Midbrain (tissue), 1 donor: Measurements from ENCODE around the gene DBI.
"Not testable (repeated sequence)": the region's sequence is repeated elsewhere in the genome, so short reads cannot be mapped to it uniquely, and the experiment has no call there.

Experiments used
- DNase-seq: peaks from one replicate; lab custom pipeline; 2025; lab: John Stamatoyannopoulos, UW

Gene DBI

GRCh38 chr2:119365436-119365835 is 1.3 kb upstream of the DBI start:
- no peak for DNase-seq

DNA sequence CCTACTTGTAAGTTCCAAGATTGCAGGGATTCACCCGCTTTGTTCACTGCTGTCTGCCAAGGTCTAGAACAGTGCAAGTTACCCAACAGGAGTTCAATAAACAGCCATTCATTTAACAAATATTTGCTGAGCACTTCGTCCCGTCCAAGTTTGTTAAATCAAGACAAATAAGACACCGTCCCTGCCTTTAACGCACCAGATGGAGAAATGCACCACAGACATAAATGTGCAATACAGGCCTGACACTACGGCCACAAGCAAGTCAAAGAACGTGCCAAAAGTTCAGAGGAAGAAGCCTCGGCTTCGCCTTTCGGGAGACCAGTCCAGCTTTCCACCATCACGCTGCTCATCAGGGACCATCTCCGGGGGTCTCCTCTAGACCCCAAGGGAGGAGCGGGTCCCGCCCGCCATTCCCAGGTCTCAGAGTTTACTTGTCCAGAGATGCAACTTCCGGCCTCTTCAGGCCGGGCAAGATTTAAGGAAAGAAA is 572 bp upstream of the DBI start:
- DNase-seq: no peak

DNA sequence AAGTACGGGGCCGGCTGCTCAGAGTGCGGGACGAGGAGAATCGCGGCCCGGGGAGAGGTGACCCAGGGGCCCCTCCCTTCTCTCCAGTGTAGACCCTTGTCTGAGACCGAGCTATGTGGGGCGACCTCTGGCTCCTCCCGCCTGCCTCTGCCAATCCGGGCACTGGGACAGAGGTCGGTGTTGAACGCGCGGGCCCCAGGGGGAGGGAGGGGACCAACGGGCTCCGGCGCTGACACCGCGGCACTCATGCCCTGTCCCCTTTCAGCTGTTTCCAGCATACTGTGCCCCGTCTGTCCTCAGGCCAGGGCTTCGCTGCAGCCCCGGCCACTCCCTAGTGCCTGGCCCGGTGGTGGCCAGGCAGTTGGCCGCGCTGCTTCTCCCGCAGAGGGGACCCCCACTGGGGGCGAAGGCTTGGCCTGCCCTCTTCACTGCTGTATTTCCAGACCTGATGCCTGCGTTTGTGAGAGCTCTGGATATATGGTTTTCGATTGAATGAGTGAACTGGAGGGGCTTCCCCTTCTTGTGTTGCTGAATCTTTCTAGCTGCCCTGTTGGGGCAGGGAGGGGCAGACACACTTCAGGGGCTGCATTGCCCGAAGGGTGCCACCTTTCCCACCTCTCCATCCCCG is 809 bp downstream of the DBI start:
- peak; percentile 61 for DNase-seq

DNA sequence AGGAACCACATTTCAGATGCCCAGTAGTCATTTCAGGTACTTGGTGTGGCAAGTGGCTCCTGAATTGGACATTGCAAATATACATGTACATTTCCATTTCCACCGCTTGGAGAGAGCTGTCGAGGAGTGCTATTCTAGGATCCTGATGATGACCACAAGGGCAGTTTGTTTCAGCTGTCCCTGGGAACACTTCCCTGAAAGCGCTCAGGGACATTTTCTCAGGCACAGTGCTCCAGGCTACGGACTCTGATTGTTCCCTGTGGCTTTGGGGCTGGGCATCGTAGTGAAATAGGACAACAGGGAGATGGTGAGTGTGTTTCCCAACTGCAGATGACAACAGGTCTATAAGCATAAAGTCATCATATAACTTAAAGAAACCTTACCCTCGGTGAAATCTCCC is 3.1 kb downstream of the DBI start:
- peak; percentile 19 for DNase-seq

GRCh38 chr2:119371111-119371510 is 4.3 kb downstream of the DBI start:
- peak; percentile 88 for DNase-seq

DNA sequence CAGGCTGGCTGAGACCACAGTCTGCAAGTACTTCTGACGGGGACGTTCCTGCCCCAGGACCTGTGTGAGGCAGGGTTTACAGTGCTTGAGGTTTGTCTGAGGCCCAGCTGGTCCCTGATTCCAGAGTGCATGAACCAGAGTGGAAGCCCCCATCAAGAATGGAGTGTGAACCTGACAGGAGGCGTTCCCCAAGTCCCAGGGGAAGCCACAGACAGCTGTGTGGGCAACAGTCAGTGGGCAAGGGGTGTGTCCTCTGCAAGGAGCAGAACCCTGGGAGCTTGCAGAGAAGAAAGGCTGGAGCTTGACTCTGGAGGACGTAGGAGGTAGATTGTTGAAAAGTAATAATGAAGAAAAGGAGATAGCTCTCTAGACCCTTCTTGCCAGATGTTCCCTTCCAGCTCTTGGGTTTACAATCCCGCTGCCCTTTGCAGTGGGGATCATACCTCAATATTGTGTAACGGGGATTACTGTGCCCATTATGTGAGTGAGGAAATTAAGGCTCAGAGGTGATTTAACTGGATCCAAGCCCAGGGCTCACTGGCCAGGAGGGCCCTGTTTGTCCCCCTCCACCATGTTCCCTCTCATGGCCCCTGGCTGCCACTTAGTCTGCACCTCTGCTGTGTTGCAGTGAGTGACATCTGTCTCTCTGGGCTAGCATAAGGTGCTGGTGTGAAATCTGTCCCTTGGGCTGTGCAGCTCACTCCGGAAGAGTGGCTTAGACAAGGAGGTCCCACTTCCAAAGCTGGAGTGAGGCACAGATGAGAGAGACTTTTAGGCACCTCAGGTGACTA is 6.2 kb downstream of the DBI start:
- DNase-seq: no peak

DNA sequence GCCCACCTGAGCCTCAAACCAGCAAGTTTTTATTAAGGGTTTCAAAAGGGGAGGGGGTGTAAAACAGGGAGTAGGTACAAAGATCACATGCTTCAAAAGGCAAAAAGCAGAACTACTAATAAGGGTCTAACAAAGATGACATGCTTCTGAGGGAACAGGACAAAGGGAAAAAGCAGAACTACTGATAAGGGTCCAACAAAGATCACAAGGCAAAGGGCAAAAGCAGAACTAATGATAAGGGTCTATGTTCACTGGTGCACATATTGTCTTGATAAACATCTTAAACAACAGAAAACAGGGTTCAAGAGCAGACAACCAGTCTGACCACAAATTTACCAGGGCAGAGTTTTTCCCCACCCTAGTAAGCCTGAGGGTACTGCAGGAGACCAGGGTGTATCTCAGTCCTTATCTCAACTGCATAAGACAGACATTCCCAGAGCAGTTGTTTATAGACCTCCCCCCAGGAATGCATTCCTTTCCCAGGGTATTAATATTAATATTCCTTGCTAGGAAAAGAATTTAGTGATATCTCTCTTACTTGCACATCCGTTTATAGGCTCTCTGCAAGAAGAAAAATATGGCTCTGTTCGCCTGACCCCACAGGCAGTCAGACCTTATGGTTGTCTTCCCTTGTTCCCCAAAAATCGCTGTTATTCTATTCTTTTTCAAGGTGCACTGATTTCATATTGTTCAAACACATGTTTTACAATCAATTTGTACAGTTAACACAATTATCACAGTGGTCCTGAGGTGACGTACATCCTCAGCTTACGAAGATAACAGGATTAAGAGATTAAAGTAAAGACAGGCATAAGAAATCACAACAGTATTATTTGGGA is 7.3 kb downstream of the DBI start:
- DNase-seq: not testable (repeated sequence)

GRCh38 chr2:119376406-119376805 is 9.6 kb downstream of the DBI start:
- not testable (repeated sequence) for DNase-seq

- no peak for DNase-seq
Observed at GRCh38 chr2:119376810-119377209, 10.0 kb downstream of the DBI start.

- no peak for DNase-seq
Observed at GRCh38 chr2:119377294-119377992, 10.7 kb downstream of the DBI start.

DNA sequence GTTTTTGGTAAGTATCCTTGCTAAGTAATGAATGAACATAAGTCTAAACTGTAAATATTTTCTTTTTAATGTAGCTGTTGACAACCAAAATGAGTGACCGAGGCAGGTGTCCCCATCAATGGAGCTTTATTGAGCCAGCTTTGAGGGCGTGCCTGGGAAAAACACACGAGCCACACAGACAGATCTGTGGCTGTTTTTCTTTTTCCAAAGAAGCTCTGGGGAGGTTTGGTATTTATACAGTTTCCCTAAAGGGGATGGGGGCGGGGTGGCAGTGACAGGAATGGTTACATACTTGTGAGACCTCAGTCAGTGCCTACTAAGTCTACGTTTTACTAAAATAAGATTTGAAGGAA is 11.2 kb downstream of the DBI start:
- DNase-seq: no peak

- DNase-seq: no peak
Observed at GRCh38 chr2:119378566-119378965, 11.8 kb downstream of the DBI start.

- DNase-seq: no peak
Observed at GRCh38 chr2:119383410-119384140, 16.8 kb downstream of the DBI start.

- DNase-seq: no peak
Observed at GRCh38 chr2:119384971-119385370, 18.2 kb downstream of the DBI start.

DNA sequence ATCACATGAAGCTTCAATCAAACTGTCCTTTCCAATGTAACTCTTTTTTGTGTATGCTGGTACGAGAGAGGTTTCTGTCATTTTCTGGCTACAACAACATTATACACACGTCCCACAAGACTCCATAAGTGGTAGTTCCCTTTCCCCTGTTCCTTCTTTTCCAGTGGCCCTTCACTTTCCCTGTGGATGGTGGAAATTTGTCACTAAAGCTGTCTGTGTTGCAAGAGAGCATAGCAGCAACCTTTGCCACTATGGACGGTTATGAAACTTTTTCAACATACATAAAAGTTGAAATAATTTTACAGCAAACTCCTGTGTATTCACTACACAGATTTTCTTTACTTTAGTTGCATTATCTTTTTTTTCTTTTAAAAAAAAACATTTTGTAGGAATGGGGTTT is 18.7 kb downstream of the DBI start:
- DNase-seq: no peak

DNA sequence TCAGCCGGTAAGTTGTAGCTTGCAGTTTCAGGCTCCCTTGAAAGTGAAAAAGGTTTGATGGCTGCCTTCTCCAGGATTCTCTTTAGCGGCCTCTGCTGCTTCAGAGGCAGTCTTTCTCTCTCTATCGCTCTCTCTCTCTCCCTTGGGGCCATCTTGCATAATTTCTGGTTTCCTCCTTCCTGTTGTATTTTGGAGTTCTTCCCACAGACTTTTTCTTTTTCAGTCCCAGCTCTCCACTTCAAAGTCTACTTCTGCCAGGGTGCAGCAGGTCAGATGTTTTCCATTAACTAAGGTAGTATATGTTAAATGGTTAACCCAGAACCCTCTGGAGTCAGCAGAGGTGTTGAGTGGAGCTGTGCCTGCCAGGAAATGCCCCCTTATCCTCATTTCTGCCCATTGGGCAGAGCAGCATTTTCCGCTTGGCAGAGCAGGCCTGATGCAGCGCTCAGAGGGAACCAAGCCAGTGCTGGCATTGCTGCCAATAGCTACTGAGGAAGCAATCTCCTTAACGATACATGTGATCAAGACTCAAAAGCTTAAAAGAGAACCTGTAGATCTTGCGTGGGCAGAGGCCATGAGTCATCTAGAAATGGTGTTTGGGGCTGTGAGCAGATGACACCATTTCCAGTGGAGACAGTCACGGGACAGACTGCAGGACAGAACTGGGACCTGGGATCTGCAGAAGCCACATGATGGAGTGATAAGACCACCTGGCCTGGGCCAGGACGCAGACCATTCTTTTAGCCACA is 20.8 kb downstream of the DBI start:
- peak; percentile 42 for DNase-seq

DNA sequence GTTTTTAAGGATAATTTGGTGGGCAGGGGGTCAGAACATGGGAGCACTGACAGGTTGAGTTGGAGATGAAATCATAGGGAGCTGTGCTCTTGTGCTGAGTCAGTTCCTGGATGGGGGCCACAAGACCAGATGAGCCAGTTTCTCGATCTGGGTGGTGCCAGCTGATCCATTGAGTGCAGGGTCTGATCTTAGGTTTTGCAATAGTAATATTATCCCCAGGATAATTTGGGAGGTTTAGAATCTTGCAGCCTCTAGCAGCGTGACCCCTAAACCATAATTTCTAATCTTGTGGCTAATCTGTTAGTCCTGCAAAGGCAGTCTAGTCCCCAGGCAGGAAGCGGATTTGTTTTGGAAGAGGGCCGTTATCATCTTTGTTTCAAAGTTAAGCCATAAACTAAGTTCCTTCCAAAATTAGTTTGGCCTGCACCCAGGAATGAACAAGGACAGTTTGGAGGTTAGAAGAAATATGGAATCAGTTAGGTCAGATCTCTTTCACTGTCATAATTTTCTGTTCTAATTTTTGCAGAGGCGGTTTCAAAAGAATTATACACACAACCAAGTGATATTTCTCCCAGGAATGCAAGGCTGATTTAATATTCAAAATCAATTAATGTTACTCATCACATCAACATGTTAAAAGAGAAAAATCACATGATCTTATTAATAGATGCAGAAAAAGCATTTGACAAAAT is 23.0 kb downstream of the DBI start:
- DNase-seq: no peak

GRCh38 chr2:119393971-119394748 is 27.4 kb downstream of the DBI start:
- no peak for DNase-seq

- DNase-seq: no peak
Observed at GRCh38 chr2:119397196-119397595, 30.4 kb downstream of the DBI start.
